KMS-11 (cell line): ENCODE measurements around the gene STMP1.

Experiments
- H2AFZ ChIP-seq: fragments of 200-600 bp; sonication (generic); 2 replicates; pipeline ENCODE4 v1.6.1; 2016; ENCODE audit warnings: antibody characterized with exemption, mixed run types, low read depth
- H3K27ac ChIP-seq: fragments of 200-600 bp; sonication (generic); 2 replicates; pipeline ENCODE4 v1.6.1; 2016; ENCODE audit warnings: mild to moderate bottlenecking, mixed run types
- H3K27me3 ChIP-seq: fragments of 200-600 bp; sonication (generic); 2 replicates; pipeline ENCODE4 v1.6.1; 2017; ENCODE audit warnings: mild to moderate bottlenecking, low read depth, mixed run types, moderate library complexity; ENCODE audit not compliant: insufficient read depth
- H3K36me3 ChIP-seq: fragments of 200-600 bp; sonication (generic); 2 replicates; pipeline ENCODE4 v1.6.1; 2017; ENCODE audit warnings: mild to moderate bottlenecking, mixed run types; ENCODE audit not compliant: insufficient read depth
- H3K4me1 ChIP-seq: fragments of 200-600 bp; sonication (generic); 2 replicates; pipeline ENCODE4 v1.6.1; 2016; ENCODE audit warnings: mild to moderate bottlenecking, low read depth, mixed run types; ENCODE audit not compliant: poor library complexity, severe bottlenecking
- H3K4me2 ChIP-seq: fragments of 200-600 bp; sonication (generic); 2 replicates; pipeline ENCODE4 v1.7.0; 2016; ENCODE audit warnings: mild to moderate bottlenecking, mixed run types
- H3K4me3 ChIP-seq: fragments of 200-600 bp; sonication (generic); IDR thresholded peaks from 2 replicates; pipeline ENCODE4 v1.6.1; 2017; ENCODE audit warnings: low read depth, low read length, mixed read lengths; ENCODE audit not compliant: insufficient read depth
- H3K79me2 ChIP-seq: fragments of 200-600 bp; sonication (generic); 2 replicates; pipeline ENCODE4 v1.6.1; 2016; ENCODE audit warnings: low read depth, mixed run types; ENCODE audit not compliant: insufficient read depth
- H3K9ac ChIP-seq: fragments of 200-600 bp; sonication (generic); 2 replicates; pipeline ENCODE4 v1.6.1; 2016; ENCODE audit warnings: mild to moderate bottlenecking, mixed run types
- H4K20me1 ChIP-seq: fragments of 200-600 bp; sonication (generic); 2 replicates; pipeline ENCODE4 v1.6.1; 2016; ENCODE audit warnings: mild to moderate bottlenecking, mixed run types; ENCODE audit not compliant: insufficient read depth
- CTCF ChIP-seq: fragments of 200-600 bp; sonication (generic); conservative IDR thresholded peaks from 2 replicates; pipeline ENCODE4 v1.6.1; 2017; ENCODE audit warnings: low read depth, mild to moderate bottlenecking, antibody characterized with exemption, low read length, moderate library complexity, mixed read lengths

STMP1 gene

GRCh38 chr7:135708041-135708440, 45.7 kb downstream of the STMP1 start:
- H3K27me3 ChIP-seq = no peaks in the 10 kb centered on the region
- no peaks in the 10 kb centered on the region for H4K20me1 ChIP-seq
- H3K9ac ChIP-seq = no peak overlapping the region
- H3K27ac ChIP-seq = no peak overlapping the region
- H3K4me2 ChIP-seq = no peak overlapping the region
- no peaks in the 10 kb centered on the region for H3K4me1 ChIP-seq
- no peaks in the 10 kb centered on the region for H3K79me2 ChIP-seq
- no peaks in the 10 kb centered on the region for H3K36me3 ChIP-seq
- no peak overlapping the region for H2AFZ ChIP-seq
- no peak overlapping the region for H3K4me3 ChIP-seq
- no peak for TF ChIP-seq CTCF

- no peaks in the 10 kb centered on the region for H3K4me1 ChIP-seq
Observed at GRCh38 chr7:135709508-135709907, 47.2 kb downstream of the STMP1 start.

GRCh38 chr7:135710417-135711138, 48.3 kb downstream of the STMP1 start:
- TF ChIP-seq CTCF = peak; percentile 72
- H3K27ac ChIP-seq = no peak overlapping the region
- no peaks in the 10 kb centered on the region for H3K27me3 ChIP-seq
- no peaks in the 10 kb centered on the region for H4K20me1 ChIP-seq
- H3K4me2 ChIP-seq = no peak overlapping the region
- H3K4me1 ChIP-seq = no peaks in the 10 kb centered on the region
- H3K4me3 ChIP-seq = no peak overlapping the region
- no peaks in the 10 kb centered on the region for H3K36me3 ChIP-seq
- no peak overlapping the region for H3K9ac ChIP-seq
- no peak overlapping the region for H2AFZ ChIP-seq
- no peaks in the 10 kb centered on the region for H3K79me2 ChIP-seq

More at GRCh38 chr7:135709508-135709907, 47.2 kb downstream of the STMP1 start:
- H3K27me3 ChIP-seq = no peaks in the 10 kb centered on the region
- no peak overlapping the region for H3K4me3 ChIP-seq
- H4K20me1 ChIP-seq = no peaks in the 10 kb centered on the region
- no peak overlapping the region for H3K9ac ChIP-seq
- TF ChIP-seq CTCF = no peak
- no peak overlapping the region for H3K27ac ChIP-seq
- H2AFZ ChIP-seq = no peak overlapping the region
- no peaks in the 10 kb centered on the region for H3K36me3 ChIP-seq
- H3K79me2 ChIP-seq = no peaks in the 10 kb centered on the region
- no peak overlapping the region for H3K4me2 ChIP-seq

GRCh38 chr7:135711139-135711469, 48.8 kb downstream of the STMP1 start:
- H3K9ac ChIP-seq = no peak overlapping the region
- no peaks in the 10 kb centered on the region for H3K36me3 ChIP-seq
- no peak overlapping the region for H3K4me2 ChIP-seq
- H2AFZ ChIP-seq = no peak overlapping the region
- H3K27ac ChIP-seq = no peak overlapping the region
- no peaks in the 10 kb centered on the region for H3K27me3 ChIP-seq
- no peaks in the 10 kb centered on the region for H3K4me1 ChIP-seq
- H3K4me3 ChIP-seq = no peak overlapping the region
- H3K79me2 ChIP-seq = no peaks in the 10 kb centered on the region
- no peaks in the 10 kb centered on the region for H4K20me1 ChIP-seq
- peak; percentile 52; the same call in 1 of the 2 replicates for TF ChIP-seq CTCF
